OCI-LY1 (cell line): ENCODE results near the gene BPTF.

Source experiments
- H2AFZ ChIP-seq: fragments of 200-600 bp; sonication (generic), shearing (Covaris generic); 2 replicates; pipeline ENCODE4 v1.6.0; 2014; ENCODE audit warnings: antibody characterized with exemption, mild to moderate bottlenecking, low read length
- H3F3A ChIP-seq: fragments of 200-600 bp; sonication (generic), shearing (Covaris generic); 2 replicates; pipeline ENCODE4 v1.6.0; 2014; ENCODE audit warnings: mild to moderate bottlenecking, antibody characterized with exemption, low read length, moderate library complexity; ENCODE audit not compliant: insufficient read depth
- H3K27ac ChIP-seq: fragments of 200-600 bp; sonication (generic); 2 replicates; pipeline ENCODE4 v1.5.1; 2014; ENCODE audit warnings: low read length, mixed run types, mild to moderate bottlenecking, low read depth; ENCODE audit not compliant: poor library complexity, severe bottlenecking
- H3K27me3 ChIP-seq: fragments of 200-600 bp; sonication (generic); 2 replicates; pipeline ENCODE4 v1.6.0; 2014; ENCODE audit warnings: antibody characterized with exemption, mild to moderate bottlenecking, low read length, moderate library complexity; ENCODE audit not compliant: insufficient read depth
- H3K36me3 ChIP-seq: fragments of 200-600 bp; sonication (generic); 2 replicates; pipeline ENCODE4 v1.6.1; 2014; ENCODE audit warnings: mild to moderate bottlenecking, antibody characterized with exemption, low read length, moderate library complexity, mixed read lengths; ENCODE audit not compliant: insufficient read depth
- H3K4me1 ChIP-seq: fragments of 200-600 bp; sonication (generic); 2 replicates; pipeline ENCODE4 v1.5.1; 2014; ENCODE audit warnings: mild to moderate bottlenecking, low read length, moderate library complexity; ENCODE audit not compliant: insufficient read depth, severe bottlenecking
- H3K4me2 ChIP-seq: fragments of 200-600 bp; sonication (generic), shearing (Covaris generic); 2 replicates; pipeline ENCODE4 v1.6.1; 2014; ENCODE audit warnings: low read length
- H3K4me3 ChIP-seq: fragments of 200-600 bp; sonication (generic); 2 replicates; pipeline ENCODE4 v1.5.1; 2014; ENCODE audit warnings: low read length, low read depth, mild to moderate bottlenecking, mixed read lengths; ENCODE audit not compliant: poor library complexity, severe bottlenecking
- H3K79me2 ChIP-seq: fragments of 200-600 bp; shearing (Covaris generic); 2 replicates; pipeline ENCODE4 v1.6.1; 2016; ENCODE audit warnings: mixed run types, low read length, mixed read lengths; ENCODE audit not compliant: insufficient read depth
- H3K9ac ChIP-seq: fragments of 200-600 bp; sonication (generic), shearing (Covaris generic); 2 replicates; pipeline ENCODE4 v1.6.1; 2014; ENCODE audit warnings: mild to moderate bottlenecking, low read length, mixed read lengths
- H3K9me2 ChIP-seq: fragments of 200-600 bp; sonication (generic), shearing (Covaris generic); 2 replicates; pipeline ENCODE4 v1.6.1; 2014; ENCODE audit warnings: low read depth, mild to moderate bottlenecking, low read length, mixed read lengths
- H3K9me3 ChIP-seq: fragments of 200-600 bp; shearing (Covaris generic); 2 replicates; pipeline ENCODE4 v1.6.1; 2014; ENCODE audit warnings: low read length, mixed read lengths
- H4K20me1 ChIP-seq: fragments of 200-600 bp; sonication (generic), shearing (Covaris generic); 2 replicates; pipeline ENCODE4 v1.6.0; 2016; ENCODE audit warnings: mild to moderate bottlenecking, low read length; ENCODE audit not compliant: insufficient read depth
- CTCF ChIP-seq: fragments of 200-600 bp; sonication (generic), shearing (Covaris generic); IDR thresholded peaks from 2 replicates; pipeline ENCODE4 v1.5.1; 2017; ENCODE audit warnings: mild to moderate bottlenecking, antibody characterized with exemption, low read length, moderate library complexity, mixed read lengths
- EZH2 ChIP-seq: fragments of 200-600 bp; sonication (generic), shearing (Covaris generic); IDR thresholded peaks from 2 replicates; pipeline ENCODE4 v1.8.0; 2017; ENCODE audit warnings: borderline replicate concordance, mixed run types, mild to moderate bottlenecking, antibody characterized with exemption, low read length, moderate library complexity, mixed read lengths

BPTF gene

GRCh38 chr17:67942810-67943209 lies 117.5 kb downstream of the BPTF start:
- H3F3A ChIP-seq = no peaks in the 10 kb centered on the region
- peak; percentile 58 for TF ChIP-seq CTCF
- TF ChIP-seq EZH2 = no peak
- H3K9me3 ChIP-seq = no peaks in the 10 kb centered on the region
- no peak overlapping the region for H3K27ac ChIP-seq
- H3K36me3 ChIP-seq = peaks cover 97% of the 10 kb centered on the region
- H3K27me3 ChIP-seq = no peaks in the 10 kb centered on the region
- no peak overlapping the region for H3K9ac ChIP-seq
- H3K9me2 ChIP-seq = no peaks in the 10 kb centered on the region
- H4K20me1 ChIP-seq = no peaks in the 10 kb centered on the region
- no peaks in the 10 kb centered on the region for H3K79me2 ChIP-seq
- no peaks in the 10 kb centered on the region for H3K4me1 ChIP-seq
- H2AFZ ChIP-seq = no peak overlapping the region
- H3K4me2 ChIP-seq = no peak overlapping the region
- no peak overlapping the region for H3K4me3 ChIP-seq

GRCh38 chr17:67944035-67944434 lies 118.7 kb downstream of the BPTF start:
- H3F3A ChIP-seq = no peaks in the 10 kb centered on the region
- no peak for TF ChIP-seq CTCF
- no peak for TF ChIP-seq EZH2
- no peak overlapping the region for H2AFZ ChIP-seq
- H3K36me3 ChIP-seq = peaks cover 97% of the 10 kb centered on the region
- no peaks in the 10 kb centered on the region for H3K27me3 ChIP-seq
- H3K79me2 ChIP-seq = no peaks in the 10 kb centered on the region
- H3K9me2 ChIP-seq = no peaks in the 10 kb centered on the region
- no peaks in the 10 kb centered on the region for H3K9me3 ChIP-seq
- no peak overlapping the region for H3K9ac ChIP-seq
- H3K27ac ChIP-seq = no peak overlapping the region
- H3K4me2 ChIP-seq = no peak overlapping the region
- no peaks in the 10 kb centered on the region for H4K20me1 ChIP-seq
- no peak overlapping the region for H3K4me3 ChIP-seq
- no peaks in the 10 kb centered on the region for H3K4me1 ChIP-seq

- Histone ChIP-seq H4K20me1 (no peaks in the 10 kb centered on the region), H3K27ac (no peak overlapping the region), H3K36me3 (peaks cover 96% of the 10 kb centered on the region), H3K9ac (no peak overlapping the region), H3K9me3 (no peaks in the 10 kb centered on the region), H2AFZ (no peak overlapping the region), H3K4me2 (no peak overlapping the region), H3K4me3 (no peak overlapping the region), H3K27me3 (no peaks in the 10 kb centered on the region), H3K79me2 (no peaks in the 10 kb centered on the region), H3K4me1 (no peaks in the 10 kb centered on the region), H3F3A (no peaks in the 10 kb centered on the region), H3K9me2 (no peaks in the 10 kb centered on the region)
- TF ChIP-seq EZH2 = no peak
- TF ChIP-seq CTCF = no peak
Measured at GRCh38 chr17:67946513-67946912, 121.2 kb downstream of the BPTF start.
